Measurements from ENCODE around the gene MDN1.

DNA sequence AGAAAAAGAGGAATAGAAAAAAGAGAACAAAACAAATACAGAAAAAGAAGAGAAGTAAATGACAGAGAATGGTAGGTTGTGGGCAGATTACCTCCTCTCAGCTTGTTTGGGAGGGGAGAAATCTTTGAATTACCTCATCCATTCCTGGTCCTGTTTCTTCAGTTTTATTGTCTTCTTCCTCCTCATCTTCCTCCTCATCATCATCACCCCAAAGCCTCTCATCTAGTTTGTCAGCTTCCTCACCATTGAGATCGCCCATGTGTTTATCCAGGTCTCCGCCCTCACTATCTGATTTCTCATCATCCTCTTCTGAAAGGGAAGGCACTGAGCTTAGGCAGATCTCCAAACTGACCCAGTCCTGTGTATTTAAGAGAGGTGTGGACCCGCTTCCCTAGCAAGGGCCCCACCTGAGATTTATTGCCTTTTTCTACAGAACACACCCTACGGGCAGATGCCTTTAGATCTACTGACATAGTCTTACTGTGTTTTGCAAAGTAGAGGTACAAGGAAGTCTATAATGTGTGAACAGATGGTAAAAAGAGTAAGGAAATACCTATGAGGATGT, 156.9 kb downstream of the MDN1 start:
- no peak for TF ChIP-seq CTCF (IDR thresholded peaks at IDR 0.05)
- no peak for TF ChIP-seq POLR2AphosphoS5 (IDR thresholded peaks at IDR 0.05)
- no peak for TF ChIP-seq POLR2A (IDR thresholded peaks at IDR 0.05; ENCODE audit: low read depth)
- no peak for TF ChIP-seq EP300 (IDR thresholded peaks at IDR 0.05)

Data from esophagus muscularis mucosa (tissue), 4 donors.